ENCODE measurements around the gene CTDSP2.

Gene CTDSP2

DNA sequence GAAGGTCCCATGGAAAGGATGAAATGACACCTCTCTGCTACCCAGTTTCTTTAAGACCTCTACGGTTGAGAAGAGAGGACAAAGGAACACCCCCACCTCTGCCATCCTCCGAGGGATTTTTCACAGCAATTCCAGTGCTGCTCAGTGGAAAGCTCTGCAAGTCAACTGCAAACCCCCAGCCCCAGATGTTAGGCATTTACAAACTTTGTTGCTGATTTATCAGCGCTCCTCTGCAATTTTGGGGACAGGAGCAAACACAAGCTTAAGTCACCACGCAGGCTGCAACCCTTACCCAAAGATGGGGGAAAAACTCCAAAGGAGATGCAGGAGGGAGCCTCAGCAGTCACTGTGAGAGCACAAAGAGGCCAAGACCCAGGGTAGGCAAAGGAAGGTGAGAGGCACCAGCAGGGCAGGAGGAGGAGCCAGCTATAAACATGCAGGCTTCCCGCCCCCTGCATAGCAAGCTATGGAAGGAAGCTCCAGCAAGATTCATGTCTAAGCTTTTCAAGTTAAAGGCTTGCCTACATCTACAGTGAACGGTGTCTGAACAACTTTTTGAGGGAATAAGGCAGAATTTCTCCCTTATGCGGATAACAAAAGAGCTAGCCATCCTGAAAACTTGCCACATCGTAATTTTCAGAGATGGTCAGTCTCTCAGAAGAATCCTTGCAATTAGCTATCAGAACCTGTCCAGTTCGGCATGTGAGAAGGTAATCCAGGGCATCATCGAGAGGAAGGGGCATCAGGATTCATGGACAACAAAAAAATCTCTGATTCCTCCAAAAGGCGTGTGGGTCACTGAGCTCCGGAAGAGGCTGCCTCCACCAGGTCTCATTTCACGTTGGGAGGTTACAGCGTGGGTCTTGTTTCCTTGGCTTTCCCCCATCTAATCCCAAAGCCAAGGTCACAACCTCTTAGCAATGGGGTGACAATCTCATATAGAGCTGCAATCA, 3.9 kb downstream of the CTDSP2 start:
- H3K4me3 ChIP-seq (ENCODE audit: low read depth, low read length): peak overlapping the region; percentile 17
- TF ChIP-seq, protein P1, sequence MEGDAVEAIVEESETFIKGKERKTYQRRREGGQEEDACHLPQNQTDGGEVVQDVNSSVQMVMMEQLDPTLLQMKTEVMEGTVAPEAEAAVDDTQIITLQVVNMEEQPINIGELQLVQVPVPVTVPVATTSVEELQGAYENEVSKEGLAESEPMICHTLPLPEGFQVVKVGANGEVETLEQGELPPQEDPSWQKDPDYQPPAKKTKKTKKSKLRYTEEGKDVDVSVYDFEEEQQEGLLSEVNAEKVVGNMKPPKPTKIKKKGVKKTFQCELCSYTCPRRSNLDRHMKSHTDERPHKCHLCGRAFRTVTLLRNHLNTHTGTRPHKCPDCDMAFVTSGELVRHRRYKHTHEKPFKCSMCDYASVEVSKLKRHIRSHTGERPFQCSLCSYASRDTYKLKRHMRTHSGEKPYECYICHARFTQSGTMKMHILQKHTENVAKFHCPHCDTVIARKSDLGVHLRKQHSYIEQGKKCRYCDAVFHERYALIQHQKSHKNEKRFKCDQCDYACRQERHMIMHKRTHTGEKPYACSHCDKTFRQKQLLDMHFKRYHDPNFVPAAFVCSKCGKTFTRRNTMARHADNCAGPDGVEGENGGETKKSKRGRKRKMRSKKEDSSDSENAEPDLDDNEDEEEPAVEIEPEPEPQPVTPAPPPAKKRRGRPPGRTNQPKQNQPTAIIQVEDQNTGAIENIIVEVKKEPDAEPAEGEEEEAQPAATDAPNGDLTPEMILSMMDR (IDR thresholded peaks at IDR 0.05; ENCODE audit: borderline replicate concordance, insufficient read depth, low read depth, low read length): no peak

DNA sequence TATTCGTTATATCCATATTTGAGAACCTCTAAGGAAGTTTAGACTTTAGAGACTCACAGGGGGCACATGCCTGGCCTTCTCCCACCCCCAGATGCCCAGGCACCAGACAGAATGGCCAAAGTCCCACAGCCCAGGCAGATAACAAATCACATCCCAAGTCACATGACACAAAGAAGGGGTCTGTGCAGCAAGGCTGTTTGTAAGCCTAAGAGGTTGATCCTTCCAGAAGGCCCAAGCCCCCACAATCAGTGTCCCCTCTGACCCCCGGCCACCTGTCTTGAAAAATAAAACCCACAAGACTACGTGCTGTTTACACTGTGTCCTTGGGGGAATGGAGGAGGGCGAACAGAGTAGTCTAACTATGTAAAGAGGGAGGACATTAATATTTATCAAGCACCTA, 5.1 kb downstream of the CTDSP2 start:
- TF ChIP-seq, protein P1 (IDR thresholded peaks at IDR 0.05; ENCODE audit: borderline replicate concordance, insufficient read depth, low read depth, low read length): no peak
- no peak overlapping the region for H3K4me3 ChIP-seq (ENCODE audit: low read depth, low read length)

DNA sequence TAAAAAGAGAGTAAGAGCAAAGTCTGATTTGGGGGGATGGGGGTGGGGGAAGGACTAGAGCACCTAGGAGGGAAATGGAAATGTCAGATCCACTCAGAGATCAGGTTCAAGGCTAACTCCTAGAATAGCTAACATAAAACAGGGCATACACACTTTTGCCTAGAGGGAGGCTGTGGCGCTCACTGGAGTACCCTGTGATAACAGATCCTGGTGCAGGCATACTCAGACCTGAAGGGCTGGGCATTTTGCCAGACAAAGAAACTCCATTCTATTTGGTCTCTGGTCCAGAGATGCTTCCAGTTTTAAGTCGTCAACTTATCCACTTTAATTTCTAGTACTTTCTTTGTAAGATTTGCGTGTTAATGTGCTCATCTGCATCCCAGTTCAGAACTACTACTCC, 5.8 kb downstream of the CTDSP2 start:
- TF ChIP-seq, protein P1 (IDR thresholded peaks at IDR 0.05; ENCODE audit: borderline replicate concordance, insufficient read depth, low read depth, low read length): no peak
- H3K4me3 ChIP-seq (ENCODE audit: low read depth, low read length): no peak overlapping the region

DNA sequence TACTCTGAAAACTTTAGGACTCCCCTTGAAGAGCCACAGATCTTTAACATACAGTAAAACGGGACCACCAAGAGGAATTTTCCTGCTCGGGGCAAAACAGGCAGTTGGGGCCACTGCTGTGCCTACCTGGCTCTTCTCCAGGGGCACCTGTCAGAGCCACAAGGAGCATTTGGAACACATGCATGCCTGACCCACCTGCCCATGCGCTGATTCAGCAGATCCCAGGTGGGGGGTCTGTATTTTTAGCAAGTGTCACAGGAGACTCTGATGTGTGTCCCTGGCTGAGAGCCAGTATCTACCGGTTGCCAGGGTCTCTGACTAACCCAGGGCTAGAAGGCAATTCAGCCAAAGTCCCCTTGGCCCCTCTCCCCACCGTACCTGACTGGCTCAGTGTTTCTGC, 6.5 kb downstream of the CTDSP2 start:
- no peak overlapping the region for H3K4me3 ChIP-seq (ENCODE audit: low read depth, low read length)
- TF ChIP-seq, protein P1 (IDR thresholded peaks at IDR 0.05; ENCODE audit: borderline replicate concordance, insufficient read depth, low read depth, low read length): no peak

DNA sequence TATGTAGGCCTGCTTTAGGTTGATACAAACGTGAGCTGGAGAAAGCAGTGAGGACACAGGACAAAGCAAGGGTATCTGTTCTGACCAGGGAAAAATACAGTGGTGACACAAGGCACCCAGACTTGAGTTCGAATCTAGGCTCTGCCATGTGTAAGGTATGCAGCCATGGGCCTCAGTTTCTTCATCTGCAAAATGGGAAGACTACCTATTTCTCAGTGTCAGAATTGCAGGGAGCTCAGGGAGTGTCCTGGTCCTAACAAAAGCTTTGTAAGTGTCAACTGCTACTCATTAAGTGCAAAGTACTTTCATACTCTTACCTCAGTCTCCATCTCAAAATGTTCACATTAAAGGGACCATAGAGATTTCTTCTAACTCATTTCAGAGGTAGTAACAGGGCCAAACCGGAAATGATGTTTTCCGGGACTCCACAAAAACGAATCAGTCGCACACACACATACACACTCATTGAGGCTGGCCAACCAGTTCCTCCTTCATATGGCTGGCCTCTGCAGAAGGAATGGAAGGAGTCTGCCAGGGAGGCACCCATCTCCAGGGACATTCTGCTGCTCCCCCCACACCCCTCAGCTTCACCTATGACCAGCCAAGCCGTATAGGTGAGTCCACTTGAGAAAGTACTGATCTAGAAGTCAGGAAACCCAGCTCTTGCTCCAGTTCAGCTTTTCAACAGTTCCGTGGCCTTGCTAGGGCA, 7.8 kb downstream of the CTDSP2 start:
- no peak overlapping the region for H3K4me3 ChIP-seq (ENCODE audit: low read depth, low read length)
- TF ChIP-seq, protein P1 (IDR thresholded peaks at IDR 0.05; ENCODE audit: borderline replicate concordance, insufficient read depth, low read depth, low read length): no peak

DNA sequence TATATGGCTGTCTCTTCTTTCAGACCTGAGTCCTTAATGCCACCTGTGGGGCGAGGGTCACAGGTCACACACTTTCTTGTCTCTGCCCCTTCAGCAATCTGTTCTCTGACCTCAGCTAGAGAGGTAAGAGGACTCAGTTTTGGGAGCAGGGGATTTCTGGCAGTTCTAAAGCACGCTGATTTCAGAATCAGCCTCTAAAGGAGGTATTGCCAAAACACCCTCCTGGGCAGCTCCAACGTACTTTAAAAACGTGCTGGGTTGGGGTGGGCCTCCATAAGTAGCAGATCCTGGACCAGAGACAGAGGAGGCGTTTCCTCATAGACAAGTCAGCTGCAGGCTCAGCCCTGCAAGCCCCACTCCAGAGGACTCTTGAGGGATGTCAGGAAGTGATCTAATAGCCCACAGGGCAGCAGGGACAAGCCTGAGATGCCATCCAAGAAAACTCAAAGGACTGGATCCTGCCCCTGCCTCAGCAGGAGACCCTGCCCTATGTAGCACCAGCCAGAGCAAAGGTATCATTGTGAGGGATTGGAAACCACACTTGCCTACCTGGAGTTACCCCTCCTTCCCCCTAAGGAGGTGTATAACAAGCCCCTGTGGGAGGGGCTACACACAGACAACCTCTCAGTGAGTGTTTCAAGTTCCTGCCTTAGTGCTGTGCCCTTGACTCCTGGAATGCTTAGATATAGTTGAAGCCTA, 8.5 kb downstream of the CTDSP2 start:
- TF ChIP-seq, protein P1 (IDR thresholded peaks at IDR 0.05; ENCODE audit: borderline replicate concordance, insufficient read depth, low read depth, low read length): no peak
- H3K4me3 ChIP-seq (ENCODE audit: low read depth, low read length): no peak overlapping the region

Data from GM12875 (cell line).